Left ventricle myocardium inferior (tissue), 1 donor: Measurements from ENCODE around the gene ANKRD2. TPM values are rescaled to one million over a fixed set of nuclear protein-coding genes. Genes with fewer than 3 reads are reported as not detected.

Experiments used
- DNase-seq: peaks from one replicate; pipeline ENCODE4 v3.0.0-alpha.2; 2020
- H3K27ac ChIP-seq: fragments of 200-600 bp; replicated peaks from 2 replicates; pipeline ENCODE4 v1.8.0; 2021
- H3K27me3 ChIP-seq: fragments of 200-600 bp; 2 replicates; pipeline ENCODE4 v1.8.0; 2021; ENCODE audit warnings: low read depth
- H3K36me3 ChIP-seq: fragments of 200-600 bp; 2 replicates; pipeline ENCODE4 v1.8.0; 2021
- H3K4me1 ChIP-seq: fragments of 200-600 bp; 2 replicates; pipeline ENCODE4 v1.8.0; 2021
- H3K4me3 ChIP-seq: fragments of 200-600 bp; 2 replicates; pipeline ENCODE4 v1.8.0; 2021; ENCODE audit warnings: mild to moderate bottlenecking, moderate library complexity
- H3K9me3 ChIP-seq: fragments of 200-600 bp; replicated peaks from 2 replicates; pipeline ENCODE4 v1.8.0; 2021
- intact Hi-C: fragments of 100-400 bp; cut with micrococcal nuclease; formaldehyde crosslinking; loops from one replicate; pipeline ENCODE4 v1.11.0; 2022
- total RNA-seq: library from RNA; stranded (reverse); fragmentation: NEBNext Ultra II Directional; extraction: Animal tissue kit (Norgen Biotek cat#: 25700); gene quantifications from one replicate; pipeline ENCODE4 v1.2.1, GENCODE V29; 2021
- TF ChIP-seq, protein P1 (sequence below): fragments of 200-600 bp; IDR thresholded peaks from 2 replicates; pipeline ENCODE4 v1.8.0; 2021; ENCODE audit warnings: antibody characterized with exemption, mild to moderate bottlenecking, borderline replicate concordance
- donor health status: DM: no; HTN: yes; CAD: no; lungs with severe emphysema.

The ANKRD2 gene
- total RNA-seq, 1 donor from 2014 or later, result 969 TPM

GRCh38 chr10:97570146-97570788 lies 2.3 kb upstream of the ANKRD2 start:
- peaks cover 32% of the 10 kb centered on the region for H3K4me1 ChIP-seq
- H3K4me3 ChIP-seq, result no peak overlapping the region
- TF ChIP-seq, protein P1, sequence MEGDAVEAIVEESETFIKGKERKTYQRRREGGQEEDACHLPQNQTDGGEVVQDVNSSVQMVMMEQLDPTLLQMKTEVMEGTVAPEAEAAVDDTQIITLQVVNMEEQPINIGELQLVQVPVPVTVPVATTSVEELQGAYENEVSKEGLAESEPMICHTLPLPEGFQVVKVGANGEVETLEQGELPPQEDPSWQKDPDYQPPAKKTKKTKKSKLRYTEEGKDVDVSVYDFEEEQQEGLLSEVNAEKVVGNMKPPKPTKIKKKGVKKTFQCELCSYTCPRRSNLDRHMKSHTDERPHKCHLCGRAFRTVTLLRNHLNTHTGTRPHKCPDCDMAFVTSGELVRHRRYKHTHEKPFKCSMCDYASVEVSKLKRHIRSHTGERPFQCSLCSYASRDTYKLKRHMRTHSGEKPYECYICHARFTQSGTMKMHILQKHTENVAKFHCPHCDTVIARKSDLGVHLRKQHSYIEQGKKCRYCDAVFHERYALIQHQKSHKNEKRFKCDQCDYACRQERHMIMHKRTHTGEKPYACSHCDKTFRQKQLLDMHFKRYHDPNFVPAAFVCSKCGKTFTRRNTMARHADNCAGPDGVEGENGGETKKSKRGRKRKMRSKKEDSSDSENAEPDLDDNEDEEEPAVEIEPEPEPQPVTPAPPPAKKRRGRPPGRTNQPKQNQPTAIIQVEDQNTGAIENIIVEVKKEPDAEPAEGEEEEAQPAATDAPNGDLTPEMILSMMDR, result no peak
- no peaks in the 10 kb centered on the region for H3K27me3 ChIP-seq
- intact Hi-C loops, result loop anchor here (5.0 kb wide), 1 partner anchor 37 kb away; no protein-coding TSS in a partner anchor
- DNase-seq, result peak; percentile 10
- H3K36me3 ChIP-seq, result peaks cover 31% of the 10 kb centered on the region
- peak overlapping the region; percentile 91 for H3K27ac ChIP-seq
- H3K9me3 ChIP-seq, result no peaks in the 10 kb centered on the region

DNA sequence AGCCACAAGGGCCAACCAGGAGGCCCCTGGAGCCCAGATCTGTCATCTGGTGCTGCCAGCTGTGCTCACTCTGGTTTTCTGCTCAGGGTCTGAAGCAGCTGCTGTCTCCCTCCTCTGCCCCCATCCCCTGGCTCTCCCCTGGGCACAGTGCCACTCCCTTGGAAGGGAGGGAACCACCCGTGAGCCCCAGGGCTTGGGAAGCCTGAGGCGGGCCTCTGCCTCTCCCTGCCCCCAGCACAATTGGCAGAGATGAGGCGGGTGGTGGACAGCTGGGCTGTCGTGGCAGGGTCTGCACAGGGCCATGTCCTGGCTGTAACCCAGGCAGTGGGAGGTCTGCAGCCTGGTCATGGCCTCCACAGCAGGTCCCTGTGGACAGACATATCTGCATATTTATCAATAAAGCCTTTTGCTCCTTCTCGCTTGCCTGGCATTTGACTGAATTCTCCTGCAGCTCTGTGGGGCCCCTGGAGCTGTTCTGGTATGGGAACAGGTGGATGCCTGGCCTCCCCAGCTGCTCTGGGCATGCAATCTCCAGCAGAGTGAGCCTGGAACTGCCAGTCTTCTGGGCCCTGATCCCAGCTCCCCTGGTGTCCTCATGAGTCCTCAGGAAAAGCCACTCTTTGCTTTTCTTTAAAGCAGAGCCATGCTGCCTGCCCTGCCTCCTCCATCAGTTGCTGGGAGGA lies 1.6 kb upstream of the ANKRD2 start:
- TF ChIP-seq, protein P1, result no peak
- DNase-seq, result peak; percentile 34
- H3K9me3 ChIP-seq, result no peaks in the 10 kb centered on the region
- intact Hi-C loops, result loop anchor here (5.0 kb wide), 1 partner anchor 36 kb away; no protein-coding TSS in a partner anchor
- peaks cover 31% of the 10 kb centered on the region for H3K36me3 ChIP-seq
- peaks cover 37% of the 10 kb centered on the region for H3K4me1 ChIP-seq
- no peaks in the 10 kb centered on the region for H3K27me3 ChIP-seq
- H3K4me3 ChIP-seq, result no peak overlapping the region
- peak overlapping the region; percentile 91 for H3K27ac ChIP-seq

GRCh38 chr10:97571622-97572021 lies 957 bp upstream of the ANKRD2 start:
- peak; percentile 1 for DNase-seq
- peak overlapping the region; percentile 91 for H3K27ac ChIP-seq
- no peaks in the 10 kb centered on the region for H3K27me3 ChIP-seq
- H3K4me1 ChIP-seq, result peaks cover 42% of the 10 kb centered on the region
- no peaks in the 10 kb centered on the region for H3K9me3 ChIP-seq
- no peak overlapping the region for H3K4me3 ChIP-seq
- TF ChIP-seq, protein P1, result no peak
- intact Hi-C loops, result loop anchor here (5.0 kb wide), 1 partner anchor 36 kb away; no protein-coding TSS in a partner anchor
- H3K36me3 ChIP-seq, result peaks cover 31% of the 10 kb centered on the region

DNA sequence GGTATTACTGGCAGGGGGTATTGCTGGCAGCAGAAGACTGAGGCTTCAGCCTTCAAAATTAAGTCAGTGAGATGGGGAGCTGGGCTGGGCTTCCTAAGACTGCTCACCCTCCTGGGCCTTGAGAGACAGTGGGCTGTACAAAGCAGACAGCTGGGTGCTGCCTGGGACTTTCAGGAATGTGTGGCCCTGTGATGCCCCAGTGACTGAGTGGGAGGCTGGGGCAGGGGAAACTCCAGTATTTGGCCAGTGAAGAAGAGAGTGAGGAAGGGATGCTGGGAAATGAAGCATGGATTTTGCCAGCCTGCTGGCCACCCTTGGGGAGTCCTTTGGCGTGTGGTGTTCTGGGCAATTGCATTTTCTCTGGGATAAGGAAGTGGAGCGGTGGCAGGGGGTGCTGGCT lies 442 bp downstream of the ANKRD2 start:
- Histone ChIP-seq H3K36me3 (peaks cover 28% of the 10 kb centered on the region), H3K27ac (peak overlapping the region; percentile 91), H3K27me3 (no peaks in the 10 kb centered on the region), H3K4me1 (peaks cover 42% of the 10 kb centered on the region), H3K9me3 (no peaks in the 10 kb centered on the region), H3K4me3 (peak overlapping the region; percentile 58)
- intact Hi-C loops, result loop anchor here (5.0 kb wide), 1 partner anchor 34 kb away; no protein-coding TSS in a partner anchor
- TF ChIP-seq, protein P1, result no peak
- peak; percentile 18 for DNase-seq

- H3K27me3 ChIP-seq, result no peaks in the 10 kb centered on the region
- peak overlapping the region; percentile 91 for H3K27ac ChIP-seq
- no peak for DNase-seq
- H3K36me3 ChIP-seq, result peaks cover 23% of the 10 kb centered on the region
- no peaks in the 10 kb centered on the region for H3K9me3 ChIP-seq
- peaks cover 42% of the 10 kb centered on the region for H3K4me1 ChIP-seq
- intact Hi-C loops, result loop anchor here (5.0 kb wide), 1 partner anchor 34 kb away; no protein-coding TSS in a partner anchor
- TF ChIP-seq, protein P1, result no peak
- peak overlapping the region; percentile 58 for H3K4me3 ChIP-seq
These were observed 1.1 kb downstream of the ANKRD2 start for GRCh38 chr10:97573672-97574071.
